ENCODE data around the gene ORMDL2.
"Not testable (repeated sequence)": the region's sequence is repeated elsewhere in the genome, so short reads cannot be mapped to it uniquely, and the experiment has no call there.

Gene ORMDL2

DNA sequence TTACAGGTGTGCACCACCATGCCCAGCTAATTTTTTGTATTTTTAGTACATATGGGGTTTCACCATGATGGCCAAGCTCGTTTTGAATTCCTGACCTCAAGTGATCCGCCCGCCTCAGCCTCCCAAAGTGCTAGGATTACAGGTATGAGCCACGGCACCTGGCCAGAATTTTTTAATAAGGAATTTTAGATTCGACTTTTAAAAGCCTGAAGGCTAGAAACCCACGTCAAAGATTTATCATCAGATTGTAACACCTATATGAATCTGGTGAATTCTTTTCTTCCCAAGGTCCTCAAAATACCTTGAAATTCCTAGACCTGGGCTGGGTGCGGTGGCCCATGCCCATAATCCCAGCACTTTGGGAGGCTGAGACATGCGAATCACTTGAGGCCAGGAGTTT lies 43.6 kb downstream of the ORMDL2 start:
- no peak for DNase-seq (ENCODE audit: low read depth)

GRCh38 chr12:55861871-55862270 lies 44.0 kb downstream of the ORMDL2 start:
- no peak for DNase-seq (ENCODE audit: low read depth)

GRCh38 chr12:55862286-55862685 lies 44.4 kb downstream of the ORMDL2 start:
- DNase-seq (ENCODE audit: low read depth): no peak

GRCh38 chr12:55862931-55863330 lies 45.1 kb downstream of the ORMDL2 start:
- DNase-seq (ENCODE audit: low read depth): not testable (repeated sequence)

DNA sequence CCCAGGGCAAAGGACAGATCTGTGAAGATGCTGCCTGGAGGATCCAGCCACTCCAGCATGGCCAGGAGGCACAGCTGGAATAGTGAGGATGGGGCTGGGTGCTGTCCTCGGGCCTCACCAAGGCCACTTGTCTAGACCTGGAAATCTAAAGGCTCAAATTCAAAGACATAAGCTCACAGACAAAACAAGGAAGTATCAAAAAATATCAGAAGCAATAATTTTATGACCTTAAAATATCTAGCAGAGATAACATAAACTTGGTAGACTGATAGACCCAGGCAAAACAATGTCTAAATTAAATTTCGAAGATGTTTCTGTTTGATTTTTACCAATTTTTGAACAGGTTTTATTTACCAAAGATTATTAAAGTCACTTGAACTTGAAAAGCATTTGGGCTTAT lies 47.5 kb downstream of the ORMDL2 start:
- DNase-seq (ENCODE audit: low read depth): no peak

- not testable (repeated sequence) for DNase-seq (ENCODE audit: low read depth)
Measured at GRCh38 chr12:55866454-55867004, 48.7 kb downstream of the ORMDL2 start.

All from CMK (cell line).